Activated CD4-positive, CD25-positive, alpha-beta regulatory T cell (primary cell): ENCODE results near the gene FAF2.
A peak's percentile ranks its signal among the peaks of the same experiment; 100 is the strongest.

Source experiments
- DNase-seq, 4 experiments: peaks; one replicate each; lab custom pipeline; 2025; lab: John Stamatoyannopoulos, UW

Gene FAF2

GRCh38 chr5:176507911-176508310 lies 59.7 kb downstream of the FAF2 start:
- no peak for DNase-seq

GRCh38 chr5:176508603-176509002 lies 60.4 kb downstream of the FAF2 start:
- no peak for DNase-seq

DNA sequence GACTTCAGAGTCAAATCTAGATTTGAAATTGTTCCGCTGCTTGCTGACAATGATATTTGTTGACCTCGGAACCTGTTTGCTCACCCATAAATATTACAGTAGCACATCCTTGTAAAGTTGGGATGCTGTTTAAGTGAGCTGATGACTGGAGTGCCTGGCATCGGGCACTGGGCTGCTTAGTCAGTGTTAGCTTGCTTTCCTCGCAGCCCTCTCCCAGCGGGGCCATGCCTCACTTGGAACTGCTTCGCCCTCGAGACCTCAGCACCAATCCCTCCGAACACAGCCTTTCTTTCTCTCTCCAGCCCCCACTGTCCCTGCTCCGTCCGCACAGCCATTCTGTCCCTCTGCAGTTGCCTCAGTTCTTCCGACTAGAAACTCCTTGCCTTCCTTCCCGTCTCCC lies 65.6 kb downstream of the FAF2 start:
- no peak for DNase-seq

DNA sequence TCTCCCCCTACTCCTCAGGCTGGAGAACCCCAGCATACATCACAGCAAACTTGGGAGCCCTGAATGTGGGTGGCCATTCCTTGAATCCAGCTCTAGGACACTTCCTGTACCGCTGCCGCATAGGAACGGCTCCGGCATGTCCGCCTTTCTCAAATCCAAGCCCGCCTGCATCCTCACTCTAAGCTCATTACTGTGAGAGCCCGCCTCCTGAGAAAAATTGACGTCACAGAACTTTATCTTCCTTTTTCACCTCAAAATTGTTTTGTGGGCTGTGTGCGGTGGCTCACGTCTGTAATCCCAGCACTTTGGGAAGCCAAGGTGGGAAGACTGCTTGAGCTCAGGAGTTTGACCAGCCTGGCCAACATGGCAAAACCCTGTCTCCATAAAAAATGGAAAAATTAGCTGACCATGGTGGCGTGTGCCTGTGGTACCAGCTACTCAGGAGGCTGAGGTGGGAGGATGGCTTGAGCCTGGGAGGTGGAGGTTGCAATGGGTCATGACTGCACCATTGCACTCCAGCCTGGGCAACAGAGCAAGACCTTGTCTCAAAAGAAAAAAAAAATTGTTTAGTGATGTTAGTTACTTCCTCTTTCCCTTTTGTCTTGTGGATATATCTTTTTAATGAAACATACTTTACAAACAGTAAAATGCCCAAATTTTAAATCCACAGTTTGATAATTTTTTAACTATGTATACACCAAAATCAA lies 66.2 kb downstream of the FAF2 start:
- DNase-seq: no peak

GRCh38 chr5:176515396-176515795 lies 67.2 kb downstream of the FAF2 start:
- no peak for DNase-seq

DNA sequence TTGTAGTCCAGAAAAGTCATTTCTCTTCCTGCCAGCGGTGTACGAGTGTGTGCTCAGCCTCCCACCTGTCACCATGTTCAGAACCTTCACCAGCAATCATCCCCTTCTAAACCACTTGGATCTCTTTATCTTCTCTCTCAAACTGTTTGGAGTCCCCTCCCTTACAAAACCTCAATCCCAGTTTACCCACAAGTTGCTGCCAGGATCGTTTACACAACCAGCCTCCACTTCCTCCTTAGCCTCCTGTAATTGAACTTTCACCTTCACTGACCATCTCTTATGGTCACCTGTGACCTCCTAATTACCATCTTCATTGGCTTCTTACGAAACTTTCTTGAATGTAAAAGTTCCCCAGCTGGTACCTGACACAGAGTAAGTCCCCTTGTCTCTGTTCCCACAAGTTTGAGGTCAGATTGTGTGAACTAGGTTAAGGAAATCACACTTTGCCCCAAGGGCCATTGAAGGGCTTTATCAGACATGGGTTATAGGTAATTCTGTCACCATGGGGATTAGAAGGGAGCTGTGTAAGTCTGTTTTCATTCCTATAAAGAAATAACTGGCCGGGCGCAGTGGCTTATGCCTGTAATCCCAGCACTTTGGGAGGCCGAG lies 69.0 kb downstream of the FAF2 start:
- DNase-seq: no peak

GRCh38 chr5:176519810-176520720 lies 71.9 kb downstream of the FAF2 start:
- no peak for DNase-seq

GRCh38 chr5:176521286-176521685 lies 73.1 kb downstream of the FAF2 start:
- no peak for DNase-seq

GRCh38 chr5:176521699-176522263 lies 73.6 kb downstream of the FAF2 start:
- DNase-seq: no peak

GRCh38 chr5:176524138-176524537 lies 76.0 kb downstream of the FAF2 start:
- DNase-seq: no peak

- no peak for DNase-seq
These were observed 76.8 kb downstream of the FAF2 start for GRCh38 chr5:176524987-176525386.

- DNase-seq: no peak
These were observed 77.5 kb downstream of the FAF2 start for GRCh38 chr5:176525677-176526076.

GRCh38 chr5:176526462-176526861 lies 78.3 kb downstream of the FAF2 start:
- no peak for DNase-seq

DNA sequence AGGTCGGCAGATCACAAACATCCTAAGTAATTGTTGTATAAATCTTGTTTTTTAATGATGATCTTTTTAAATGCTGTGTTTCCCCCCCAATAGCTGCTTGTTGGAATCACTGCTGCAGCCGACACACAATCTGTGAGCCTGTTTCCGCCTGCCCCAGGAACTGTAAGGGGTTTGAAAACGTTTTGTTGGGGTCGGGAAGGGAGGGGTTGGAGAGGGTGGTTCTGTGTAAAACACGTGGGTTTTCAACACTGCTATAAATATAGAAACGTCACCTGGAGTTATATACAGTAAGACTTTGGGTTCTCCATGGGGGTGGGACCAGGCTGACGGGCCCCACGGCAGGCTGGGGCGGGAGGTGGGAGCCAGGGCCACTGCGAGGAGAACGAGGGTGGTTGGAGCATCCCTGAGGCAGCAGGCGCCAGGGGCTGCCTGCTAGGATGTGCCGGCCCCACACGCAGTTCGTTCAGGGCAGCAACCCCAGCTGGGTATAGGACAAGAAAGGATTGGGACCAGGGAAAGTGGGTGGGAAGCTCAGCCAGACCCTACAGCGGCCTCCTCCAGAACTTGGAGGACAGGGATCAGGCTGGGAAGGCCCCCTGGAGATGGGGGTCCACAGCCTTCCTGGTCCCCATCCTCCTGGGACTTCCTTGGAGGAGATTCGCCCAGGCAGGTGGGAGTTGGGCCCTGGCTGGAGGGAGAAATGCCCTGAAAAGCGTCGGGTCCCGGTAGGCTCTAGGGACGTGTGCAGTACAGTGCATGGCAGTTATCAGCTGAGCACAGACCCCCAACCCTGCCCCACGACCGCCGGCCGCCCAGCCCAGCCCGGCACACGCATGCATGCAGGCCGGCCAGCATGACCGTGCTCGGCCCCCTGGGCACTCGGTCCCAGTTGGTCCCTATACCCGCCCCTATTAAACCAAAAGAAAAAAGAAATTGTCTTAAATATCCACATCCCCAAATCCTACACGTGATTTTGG lies 79.3 kb downstream of the FAF2 start:
- no peak for DNase-seq

DNA sequence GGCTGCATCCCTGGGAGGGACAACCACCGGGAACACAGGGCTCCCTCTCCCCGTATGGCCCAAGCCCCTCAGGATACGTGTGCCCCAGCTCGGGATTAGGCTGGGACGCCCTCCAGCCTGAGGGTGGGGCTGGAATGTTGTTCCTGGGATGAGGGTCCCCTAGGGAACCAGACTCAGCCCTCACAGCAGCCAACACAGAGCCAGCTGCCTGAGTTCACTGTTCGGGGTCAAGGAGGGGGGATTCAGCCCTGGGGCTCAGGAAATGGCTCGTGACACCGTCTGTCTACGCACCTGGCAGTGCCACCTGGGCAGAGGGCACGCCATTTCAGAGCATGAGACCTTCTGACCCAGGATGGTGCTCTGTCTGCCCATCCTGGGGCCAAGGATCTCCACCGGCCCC lies 80.1 kb downstream of the FAF2 start:
- DNase-seq: no peak

DNA sequence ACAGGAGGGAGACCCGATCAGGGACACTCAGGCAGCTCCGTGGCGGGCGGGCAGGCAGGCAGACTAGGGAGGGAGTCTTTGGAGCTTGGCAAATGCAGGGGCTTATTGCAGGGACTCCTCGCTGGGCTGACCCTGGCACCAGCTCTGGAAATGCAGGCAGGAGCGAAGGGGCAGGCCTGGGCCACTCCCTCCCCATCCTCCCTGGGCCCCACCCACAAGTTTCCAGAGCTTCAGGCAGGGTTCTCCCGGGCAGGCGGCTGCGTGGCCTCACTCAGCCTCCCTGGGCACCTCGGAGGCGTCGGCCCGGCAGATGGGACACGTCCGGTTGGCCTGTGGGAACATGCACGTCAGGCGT lies 80.6 kb downstream of the FAF2 start:
- no peak for DNase-seq

DNA sequence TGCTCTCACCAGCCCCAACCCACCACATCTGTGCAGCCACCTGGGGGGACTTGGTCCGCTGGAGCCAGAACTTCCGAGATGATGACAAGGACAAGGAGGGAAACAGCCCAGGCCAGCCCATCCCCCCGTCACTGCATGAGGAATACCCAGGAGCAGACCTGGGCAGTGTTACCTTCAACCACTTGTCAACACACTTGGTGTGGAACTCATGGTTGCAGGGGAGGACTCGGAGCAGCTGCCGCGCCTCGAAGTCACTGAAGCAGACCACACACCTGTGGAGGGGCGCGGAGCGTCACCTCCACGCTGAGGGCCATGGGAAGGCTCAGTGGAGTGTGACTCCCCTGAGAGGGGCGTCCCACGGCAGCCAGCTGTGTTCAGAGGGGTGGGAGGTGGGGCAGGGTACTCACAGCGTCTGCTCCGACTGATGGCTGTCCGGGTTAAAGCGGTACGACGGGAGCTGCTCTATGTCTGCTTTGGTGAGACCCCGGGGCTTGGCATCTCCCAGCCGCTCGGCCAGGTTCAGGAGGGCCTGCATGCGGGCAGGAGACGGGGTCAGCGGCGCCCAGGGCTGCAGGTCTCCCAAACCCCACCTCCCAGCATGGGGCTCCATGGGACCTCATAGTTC lies 81.0 kb downstream of the FAF2 start:
- DNase-seq: no peak

DNA sequence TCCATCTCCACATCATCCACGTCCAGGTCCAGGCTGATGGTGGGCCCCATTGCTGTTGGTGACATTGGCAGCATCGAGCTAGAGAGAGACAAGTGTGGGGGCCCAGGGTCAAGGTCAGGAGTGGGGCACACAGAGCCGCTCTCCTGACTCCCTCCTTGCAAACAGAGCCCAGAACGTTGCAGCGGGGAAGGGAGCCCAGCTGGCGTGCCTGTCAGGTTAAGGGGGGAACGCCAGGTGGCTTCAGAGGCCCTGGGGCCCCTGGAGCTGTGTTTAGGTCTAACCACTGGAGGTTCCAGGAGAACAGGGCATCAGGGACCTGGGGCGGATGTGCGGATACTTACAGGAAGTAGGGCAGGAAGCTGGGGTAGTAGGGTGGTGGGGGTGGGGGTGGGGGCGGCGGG lies 81.6 kb downstream of the FAF2 start:
- DNase-seq: peak in 2 of 4 experiments; percentile 42 to 52

- no peak for DNase-seq
These were observed 82.3 kb downstream of the FAF2 start for GRCh38 chr5:176530393-176530982.
